ENCODE measurements around the gene ZDHHC14.

DNA sequence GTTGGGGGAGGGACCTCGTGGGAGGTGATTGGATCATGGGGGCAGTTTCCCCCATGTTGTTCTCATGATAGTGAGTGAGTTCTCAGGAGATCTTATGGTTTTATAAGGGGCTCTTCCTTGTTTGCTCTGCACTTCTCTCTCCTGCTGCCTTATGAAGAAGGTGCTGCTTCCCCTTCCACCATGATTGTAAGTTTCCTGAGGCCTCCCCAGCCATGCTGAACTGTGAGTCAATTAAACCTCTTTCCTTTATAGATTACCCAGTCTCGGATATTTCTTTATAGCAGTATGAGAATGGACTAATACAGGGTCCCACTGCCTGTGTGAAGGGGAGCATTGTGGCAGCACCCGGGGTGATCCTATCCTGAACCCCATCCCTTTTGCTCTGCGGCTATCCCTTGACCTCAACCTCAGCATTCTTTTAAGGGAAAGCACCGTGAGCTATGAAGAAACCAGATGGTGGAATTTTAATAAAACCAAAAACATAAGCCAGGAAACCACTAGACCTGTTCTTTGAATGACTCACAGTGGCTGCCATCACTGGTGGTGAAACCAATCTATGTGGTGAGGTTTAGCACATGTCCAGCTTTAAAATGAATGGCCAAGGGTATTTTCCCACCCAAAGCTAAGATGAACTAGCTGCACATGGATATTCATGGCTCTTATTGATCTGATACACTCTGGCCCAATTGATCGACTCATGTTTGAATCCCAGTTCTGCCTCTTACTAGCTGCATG is 62.2 kb downstream of the ZDHHC14 start:
- TF ChIP-seq, protein P1, sequence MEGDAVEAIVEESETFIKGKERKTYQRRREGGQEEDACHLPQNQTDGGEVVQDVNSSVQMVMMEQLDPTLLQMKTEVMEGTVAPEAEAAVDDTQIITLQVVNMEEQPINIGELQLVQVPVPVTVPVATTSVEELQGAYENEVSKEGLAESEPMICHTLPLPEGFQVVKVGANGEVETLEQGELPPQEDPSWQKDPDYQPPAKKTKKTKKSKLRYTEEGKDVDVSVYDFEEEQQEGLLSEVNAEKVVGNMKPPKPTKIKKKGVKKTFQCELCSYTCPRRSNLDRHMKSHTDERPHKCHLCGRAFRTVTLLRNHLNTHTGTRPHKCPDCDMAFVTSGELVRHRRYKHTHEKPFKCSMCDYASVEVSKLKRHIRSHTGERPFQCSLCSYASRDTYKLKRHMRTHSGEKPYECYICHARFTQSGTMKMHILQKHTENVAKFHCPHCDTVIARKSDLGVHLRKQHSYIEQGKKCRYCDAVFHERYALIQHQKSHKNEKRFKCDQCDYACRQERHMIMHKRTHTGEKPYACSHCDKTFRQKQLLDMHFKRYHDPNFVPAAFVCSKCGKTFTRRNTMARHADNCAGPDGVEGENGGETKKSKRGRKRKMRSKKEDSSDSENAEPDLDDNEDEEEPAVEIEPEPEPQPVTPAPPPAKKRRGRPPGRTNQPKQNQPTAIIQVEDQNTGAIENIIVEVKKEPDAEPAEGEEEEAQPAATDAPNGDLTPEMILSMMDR (IDR thresholded peaks at IDR 0.05), result no peak
- TF ChIP-seq POLR2A (IDR thresholded peaks at IDR 0.05), result no peak
